HG02623 (cell line): ENCODE data around the gene PITPNC1.

Experiments
- ATAC-seq: cut with Tn5 transposase; IDR thresholded peaks from one replicate; pipeline ENCODE4 v1.9.1; 2021; ENCODE audit warnings: moderate library complexity; ENCODE audit not compliant: unreplicated experiment

The PITPNC1 gene

GRCh38 chr17:67531291-67531690 is 154.2 kb downstream of the PITPNC1 start:
- ATAC-seq = peak; percentile 68

GRCh38 chr17:67532326-67532871 is 155.3 kb downstream of the PITPNC1 start:
- no peak for ATAC-seq

- ATAC-seq = no peak
These were observed 157.9 kb downstream of the PITPNC1 start for GRCh38 chr17:67534941-67535340.

- ATAC-seq = no peak
These were observed 165.4 kb downstream of the PITPNC1 start for GRCh38 chr17:67542219-67543114.

GRCh38 chr17:67544364-67544955 is 167.4 kb downstream of the PITPNC1 start:
- no peak for ATAC-seq

GRCh38 chr17:67546578-67547527 is 169.8 kb downstream of the PITPNC1 start:
- ATAC-seq = peak; percentile 93

- no peak for ATAC-seq
These were observed 171.6 kb downstream of the PITPNC1 start for GRCh38 chr17:67548693-67549092.

GRCh38 chr17:67549820-67550219 is 172.7 kb downstream of the PITPNC1 start:
- ATAC-seq = no peak

GRCh38 chr17:67554634-67555033 is 177.6 kb downstream of the PITPNC1 start:
- no peak for ATAC-seq

GRCh38 chr17:67555855-67556254 is 178.8 kb downstream of the PITPNC1 start:
- ATAC-seq = no peak

- no peak for ATAC-seq
These were observed 180.2 kb downstream of the PITPNC1 start for GRCh38 chr17:67557052-67557845.

- ATAC-seq = no peak
These were observed 180.8 kb downstream of the PITPNC1 start for GRCh38 chr17:67557921-67558320.

- no peak for ATAC-seq
These were observed 181.8 kb downstream of the PITPNC1 start for GRCh38 chr17:67558740-67559380.

GRCh38 chr17:67559381-67559966 is 182.4 kb downstream of the PITPNC1 start:
- no peak for ATAC-seq

GRCh38 chr17:67562005-67562404 is 184.9 kb downstream of the PITPNC1 start:
- ATAC-seq = no peak

GRCh38 chr17:67563692-67564228 is 186.7 kb downstream of the PITPNC1 start:
- no peak for ATAC-seq

GRCh38 chr17:67565068-67565467 is 188.0 kb downstream of the PITPNC1 start:
- no peak for ATAC-seq

- no peak for ATAC-seq
These were observed 189.6 kb downstream of the PITPNC1 start for GRCh38 chr17:67566656-67567055.

- ATAC-seq = no peak
These were observed 192.0 kb downstream of the PITPNC1 start for GRCh38 chr17:67569015-67569451.
